GM21529 (cell line): ENCODE data around the gene UST.
"Not testable (repeated sequence)": the region's sequence is repeated elsewhere in the genome, so short reads cannot be mapped to it uniquely, and the experiment has no call there.

ENCODE experiments used
- ATAC-seq: cut with Tn5 transposase; IDR thresholded peaks from one replicate; pipeline ENCODE4 v1.9.1; 2021; ENCODE audit not compliant: unreplicated experiment

Gene UST

DNA sequence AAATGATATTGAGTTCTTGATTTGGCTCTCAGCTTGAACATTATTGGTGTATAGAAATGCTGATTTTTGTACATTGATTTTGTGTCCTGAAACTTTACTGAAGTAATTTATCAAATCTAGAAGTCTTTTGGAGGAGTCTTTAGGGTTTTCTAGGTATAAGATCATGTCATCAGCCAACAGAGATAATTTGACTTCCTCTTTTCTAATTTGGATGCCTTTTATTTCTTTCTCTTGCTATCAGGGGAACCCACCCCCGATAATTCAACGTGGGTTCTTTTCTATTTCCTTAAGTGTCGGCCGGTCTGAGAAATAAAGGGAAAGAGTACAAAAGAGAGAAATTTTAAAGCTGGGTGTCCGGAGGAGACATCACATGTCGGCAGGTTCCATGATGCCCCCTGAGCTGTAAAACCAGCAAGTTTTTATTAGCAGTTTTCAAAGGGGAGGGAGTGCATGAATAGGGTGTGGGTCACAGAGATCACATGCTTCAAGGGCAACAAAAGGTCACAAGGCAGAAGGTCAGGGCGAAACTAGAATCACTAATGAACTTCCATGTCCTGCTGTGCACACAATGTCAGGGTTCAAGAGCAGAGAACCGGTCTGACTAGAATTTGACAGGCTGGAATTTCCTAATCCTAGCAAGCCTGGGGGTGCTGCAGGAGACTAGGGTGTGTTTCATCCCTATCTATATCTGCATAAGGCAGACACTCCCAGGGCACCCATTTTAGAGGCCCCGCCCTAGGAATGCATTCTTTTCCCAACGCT lies 17.6 kb downstream of the UST start:
- ATAC-seq: not testable (repeated sequence)

DNA sequence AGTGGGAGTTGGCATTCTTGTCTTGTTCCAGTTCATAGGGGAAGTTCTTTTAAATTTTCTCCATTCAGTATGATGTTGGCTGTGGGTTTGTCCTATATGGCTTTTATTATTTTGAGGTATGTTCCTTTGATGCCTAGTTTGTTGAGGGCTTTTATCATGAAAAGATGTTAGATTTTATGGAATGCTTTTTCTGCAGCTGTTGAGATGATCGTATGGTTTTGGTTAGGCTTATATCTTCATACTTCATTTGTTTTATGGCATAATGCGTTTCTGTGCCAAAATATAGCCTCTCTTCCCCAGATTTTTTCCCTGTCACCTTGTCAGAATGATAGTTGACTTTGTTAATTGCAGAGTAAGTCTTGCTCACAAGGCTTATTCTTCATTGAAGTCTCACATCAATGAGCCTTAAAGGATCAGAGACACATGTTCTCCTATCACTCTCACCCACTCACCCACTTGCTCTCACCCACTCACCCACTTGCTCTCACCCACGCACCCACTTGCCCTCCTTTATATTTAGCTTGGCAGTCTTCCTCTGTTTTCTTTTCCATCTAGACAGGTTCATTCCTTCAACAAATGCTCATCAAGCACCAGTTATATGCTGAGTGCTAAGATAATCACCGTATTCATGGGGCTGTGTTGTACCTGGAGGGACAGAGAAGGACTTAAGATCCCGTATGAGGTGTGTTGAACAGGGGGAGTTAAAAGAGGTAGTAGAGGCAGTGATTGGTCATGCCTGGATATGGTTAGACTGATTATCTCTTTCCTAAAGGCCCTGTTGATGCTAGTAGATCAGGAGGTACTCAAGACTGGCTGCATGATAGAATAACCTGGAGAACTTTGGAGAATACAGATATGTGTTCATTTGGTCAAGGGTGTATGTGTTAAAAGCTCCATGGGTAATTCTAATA lies 19.3 kb downstream of the UST start:
- no peak for ATAC-seq

DNA sequence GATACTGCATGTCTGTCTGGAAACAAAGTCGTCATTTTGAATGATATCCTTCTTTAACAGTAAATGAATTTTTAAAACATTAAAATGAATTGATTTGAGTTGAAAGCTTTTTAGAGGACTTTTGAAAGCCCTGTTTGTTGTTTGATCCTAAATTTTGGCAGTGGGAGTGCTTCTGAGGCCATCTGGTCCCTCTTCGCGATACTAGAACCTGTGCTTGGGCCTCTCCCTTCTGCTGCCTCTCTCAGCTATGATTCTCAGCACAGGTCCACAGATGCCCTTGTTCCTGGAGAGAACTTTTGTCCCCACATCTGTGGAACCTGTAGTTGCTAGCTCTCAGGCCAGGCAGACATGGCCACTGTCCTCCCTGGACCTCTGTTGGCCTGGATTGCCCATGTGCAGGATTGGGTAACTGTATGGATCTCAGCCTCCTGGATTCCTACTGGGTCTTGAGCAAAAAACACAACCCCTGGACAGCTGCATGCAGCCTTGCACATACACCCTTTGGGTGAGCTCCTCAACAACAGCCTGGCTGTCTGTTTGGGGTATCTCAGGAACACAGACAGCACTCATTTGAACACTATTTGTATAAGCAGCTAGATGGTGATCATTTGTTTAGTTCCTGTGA lies 21.9 kb downstream of the UST start:
- no peak for ATAC-seq

- no peak for ATAC-seq
These were observed 22.6 kb downstream of the UST start for GRCh38 chr6:148769304-148769968.

- no peak for ATAC-seq
These were observed 23.8 kb downstream of the UST start for GRCh38 chr6:148770408-148771211.

- ATAC-seq: no peak
These were observed 24.4 kb downstream of the UST start for GRCh38 chr6:148771212-148771601.

DNA sequence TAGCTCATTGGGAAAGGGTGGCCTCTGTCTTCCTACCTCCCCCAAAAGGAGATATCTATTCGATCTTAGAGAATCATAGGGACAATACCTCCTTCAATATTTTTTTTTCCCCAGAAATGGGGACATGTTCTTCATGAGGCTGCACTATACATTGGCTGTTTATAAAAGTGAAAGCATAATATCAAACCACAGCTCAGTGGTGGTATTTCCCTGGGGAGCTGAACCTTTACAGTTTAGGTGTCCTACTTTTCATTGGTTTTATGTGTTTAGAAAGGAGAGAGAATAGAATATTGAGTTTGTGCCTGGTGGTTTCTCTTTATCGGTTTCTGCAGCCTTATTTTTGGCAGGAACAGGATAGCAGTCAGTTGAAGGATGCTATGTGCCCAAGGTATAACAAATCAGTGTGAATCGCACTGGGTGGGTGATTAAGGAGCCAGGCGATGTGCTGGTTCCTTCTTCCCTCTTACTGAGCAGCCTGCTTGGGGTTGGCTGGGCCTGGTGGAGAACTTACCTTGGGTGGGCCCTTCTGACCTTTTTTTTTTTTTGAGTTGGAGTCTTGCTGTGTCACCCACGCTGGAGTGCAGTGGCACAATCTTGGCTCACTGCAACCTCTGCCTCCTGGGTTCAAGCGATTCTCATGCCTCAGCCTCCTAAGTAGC lies 25.2 kb downstream of the UST start:
- no peak for ATAC-seq

DNA sequence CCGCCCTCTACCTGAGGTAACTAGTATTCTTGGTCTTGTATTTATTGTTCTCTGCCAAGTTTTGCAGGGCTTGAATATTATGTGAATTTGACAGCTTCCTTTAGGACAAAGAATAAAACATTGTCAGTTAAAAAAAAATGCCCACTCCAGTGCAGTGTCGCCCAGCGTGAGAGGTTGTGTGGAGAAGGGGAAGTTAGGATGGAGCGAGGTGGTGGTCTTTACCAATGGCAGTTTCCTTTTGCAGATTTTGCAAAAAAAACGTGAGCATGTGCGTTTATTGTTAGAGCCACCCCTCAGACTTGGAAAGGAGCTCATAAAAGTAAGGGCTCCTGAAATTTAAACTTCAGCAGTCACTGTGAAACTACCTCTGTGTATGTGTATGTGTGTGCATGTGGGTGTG lies 28.3 kb downstream of the UST start:
- no peak for ATAC-seq

DNA sequence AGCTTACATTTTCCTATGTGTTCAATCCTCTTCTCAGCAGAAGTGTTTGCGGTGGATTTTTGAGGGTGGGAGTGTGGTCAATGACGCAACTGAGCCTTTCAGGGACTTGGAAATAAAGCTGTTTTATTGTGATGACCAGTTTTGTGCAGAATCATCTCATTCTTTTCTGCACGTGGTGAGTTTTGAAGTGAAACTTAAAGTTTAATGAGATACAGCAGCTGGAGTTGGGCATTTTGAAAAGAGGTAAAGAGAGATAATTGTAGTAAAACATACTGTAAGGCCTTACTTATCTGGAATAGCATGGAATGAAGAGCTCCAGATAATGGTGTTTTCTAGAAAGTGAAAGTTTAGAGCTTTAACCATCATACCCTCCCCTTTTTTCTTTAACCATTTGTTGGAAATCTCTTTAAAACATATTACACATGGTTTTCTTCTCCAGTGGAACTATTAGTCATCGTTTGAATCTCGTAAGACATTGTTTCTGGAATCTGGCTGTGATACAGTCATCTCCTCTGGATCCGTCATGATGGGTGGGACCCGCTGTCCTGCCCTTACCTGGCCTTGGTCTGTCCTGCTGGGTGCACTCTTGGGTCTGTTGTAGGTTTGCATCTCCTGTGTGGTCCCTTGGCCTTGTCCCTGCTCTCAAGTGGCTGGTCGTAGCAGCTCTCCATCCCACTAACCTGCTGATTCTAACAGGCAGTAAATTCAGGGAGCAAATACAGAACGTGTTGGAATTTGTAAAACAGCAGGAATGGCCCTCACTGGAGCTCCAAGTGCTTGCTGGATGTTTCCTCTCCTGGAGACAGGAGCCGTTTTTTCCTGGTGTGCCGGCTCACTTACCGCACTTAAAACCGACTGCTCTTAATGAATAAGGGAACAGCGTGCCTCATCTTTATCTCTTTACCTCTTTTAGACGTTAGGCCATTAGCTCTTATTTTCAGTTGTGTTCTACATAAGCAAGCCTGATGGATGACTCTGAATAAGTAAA lies 29.8 kb downstream of the UST start:
- no peak for ATAC-seq

- ATAC-seq: no peak
These were observed 32.3 kb downstream of the UST start for GRCh38 chr6:148779142-148779562.

- ATAC-seq: not testable (repeated sequence)
These were observed 33.6 kb downstream of the UST start for GRCh38 chr6:148780423-148780822.

DNA sequence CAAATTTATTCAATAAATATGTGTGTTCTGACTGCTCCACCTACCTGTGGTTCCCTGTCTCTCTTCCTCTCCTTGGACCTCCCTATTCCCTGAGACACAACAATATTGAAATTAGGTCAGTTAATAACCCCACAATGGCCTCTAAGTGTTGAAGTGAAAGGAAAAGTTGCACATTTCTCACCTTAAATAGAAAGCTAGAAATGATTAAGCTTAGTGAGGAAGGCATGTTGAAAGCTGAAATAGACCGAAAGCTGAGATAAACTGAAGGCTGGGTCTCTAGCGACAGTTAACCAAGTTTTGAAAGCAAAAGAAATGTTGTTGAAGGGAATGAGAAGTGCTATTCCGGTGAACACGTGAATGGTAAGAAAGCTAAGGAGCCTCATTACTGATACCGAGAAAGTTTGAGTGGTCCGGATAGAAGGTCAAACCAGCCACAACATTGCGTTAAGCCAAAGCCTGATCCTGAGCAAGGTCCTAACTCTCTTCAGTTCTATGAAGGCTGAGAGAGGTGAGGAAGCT lies 34.1 kb downstream of the UST start:
- ATAC-seq: peak; percentile 96

- ATAC-seq: no peak
These were observed 43.1 kb downstream of the UST start for GRCh38 chr6:148789948-148790347.

DNA sequence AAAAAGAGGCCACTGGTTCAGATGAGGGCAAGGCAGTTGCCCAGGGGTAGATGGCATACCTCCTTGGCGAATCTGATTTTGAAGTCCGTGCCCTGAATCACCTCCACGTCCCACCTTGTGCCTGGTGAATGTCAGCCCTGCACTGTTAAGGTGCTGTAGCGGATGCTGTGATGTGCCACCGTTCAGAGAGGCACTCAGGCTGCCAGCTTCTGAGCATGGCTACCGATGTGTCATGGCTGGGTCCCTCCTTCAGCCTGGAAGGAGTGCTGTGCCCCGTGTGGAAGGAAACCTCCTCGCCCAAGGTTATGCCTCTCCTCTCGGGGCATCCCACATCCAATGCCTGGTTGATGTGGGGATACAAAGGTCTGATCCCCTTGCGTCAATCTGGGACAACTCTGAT lies 43.6 kb downstream of the UST start:
- no peak for ATAC-seq

GRCh38 chr6:148790817-148791216 lies 44.0 kb downstream of the UST start:
- ATAC-seq: peak; percentile 79

DNA sequence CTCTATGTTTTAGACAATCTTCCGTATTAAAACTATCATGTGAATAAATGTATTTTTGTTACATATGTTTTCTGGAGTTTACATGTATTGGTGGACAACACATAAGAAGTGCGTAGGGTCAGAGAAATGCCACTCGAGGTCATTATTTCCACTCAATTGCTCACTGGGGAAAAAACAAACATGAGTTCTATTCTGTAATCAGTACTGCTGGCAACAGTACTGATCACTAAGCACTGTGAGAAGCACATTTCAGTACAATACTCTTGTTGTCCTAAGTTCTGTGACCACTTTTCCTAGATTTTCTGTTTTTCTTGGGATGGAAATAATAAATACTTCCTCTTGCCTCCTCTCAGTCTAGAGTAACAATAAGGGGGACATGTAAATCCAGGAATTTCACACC lies 44.5 kb downstream of the UST start:
- no peak for ATAC-seq

DNA sequence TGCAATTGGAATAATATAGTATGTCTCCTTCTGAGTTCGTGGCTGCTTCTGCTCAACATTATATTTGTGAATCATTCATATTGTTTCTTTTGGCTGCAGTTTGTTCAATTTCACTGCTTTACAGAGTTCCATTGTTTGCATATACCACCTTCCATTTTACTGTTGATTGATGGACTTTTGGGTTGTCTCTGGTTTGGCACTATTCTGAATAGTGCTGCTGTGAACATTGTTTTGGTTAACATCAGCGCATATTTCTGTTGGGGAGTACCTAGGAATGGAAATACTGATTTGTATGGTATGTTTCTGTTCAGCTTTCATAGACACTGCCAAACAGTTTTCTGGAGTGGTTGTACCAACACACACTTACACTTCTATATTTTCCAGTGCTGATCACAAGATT lies 46.9 kb downstream of the UST start:
- no peak for ATAC-seq

GRCh38 chr6:148794797-148795196 lies 48.0 kb downstream of the UST start:
- no peak for ATAC-seq
